Nephron (organoid): ENCODE measurements around the gene GNPDA2.

ENCODE experiments used
- H3K27ac Mint-ChIP-seq, 3 experiments: 2 replicates each; pipeline ENCODE4 v1.8.0; 2020; ENCODE audit warnings: mixed read lengths in 3 of 3, mild to moderate bottlenecking in 2 of 3, moderate library complexity in 1 of 3
- H3K27me3 Mint-ChIP-seq: 2 replicates; pipeline ENCODE4 v1.8.0; 2021; ENCODE audit warnings: low read depth, mild to moderate bottlenecking, moderate library complexity, mixed read lengths
- H3K36me3 Mint-ChIP-seq: 2 replicates; pipeline ENCODE4 v1.8.0; 2020; ENCODE audit warnings: low read depth, mixed read lengths
- H3K4me1 Mint-ChIP-seq: 2 replicates; pipeline ENCODE4 v1.8.0; 2020; ENCODE audit warnings: mixed read lengths
- H3K4me3 Mint-ChIP-seq, 3 experiments: 2 replicates each; pipeline ENCODE4 v1.8.0; 2020; ENCODE audit warnings: mild to moderate bottlenecking in 3 of 3, mixed read lengths in 3 of 3, moderate library complexity in 2 of 3
- H3K9me3 Mint-ChIP-seq: 2 replicates; pipeline ENCODE4 v1.8.0; 2020; ENCODE audit warnings: mixed read lengths
- CTCF ChIP-seq, 3 experiments: fragments of 200-600 bp; sonication (generic); IDR thresholded peaks; one replicate each; pipeline ENCODE4 v1.5.0; 2021; ENCODE audit warnings: antibody characterized with exemption in 3 of 3; ENCODE audit not compliant: unreplicated experiment in 3 of 3

The GNPDA2 gene

GRCh38 chr4:44727471-44727870 lies 1.1 kb upstream of the GNPDA2 start:
- TF ChIP-seq CTCF (IDR thresholded peaks at IDR 0.05; ENCODE audit: unreplicated experiment in 3 of 3), result no peak
- H3K27ac Mint-ChIP-seq, result no peak overlapping the region
- no peaks in the 10 kb centered on the region for H3K9me3 Mint-ChIP-seq
- H3K27me3 Mint-ChIP-seq, result peaks cover 4% of the 10 kb centered on the region
- H3K36me3 Mint-ChIP-seq, result no peaks in the 10 kb centered on the region
- H3K4me1 Mint-ChIP-seq, result peaks cover 27% of the 10 kb centered on the region
- H3K4me3 Mint-ChIP-seq, result peak overlapping the region; percentile 27 to 84 (median 31)

GRCh38 chr4:44725726-44726037 lies 674 bp downstream of the GNPDA2 start:
- peak overlapping the region; percentile 61 to 85 (median 67) for H3K27ac Mint-ChIP-seq
- H3K27me3 Mint-ChIP-seq, result peaks cover 4% of the 10 kb centered on the region
- H3K4me1 Mint-ChIP-seq, result peaks cover 27% of the 10 kb centered on the region
- H3K36me3 Mint-ChIP-seq, result peaks cover 4% of the 10 kb centered on the region
- TF ChIP-seq CTCF (IDR thresholded peaks at IDR 0.05; ENCODE audit: unreplicated experiment in 3 of 3), result no peak
- H3K9me3 Mint-ChIP-seq, result no peaks in the 10 kb centered on the region
- H3K4me3 Mint-ChIP-seq, result peak overlapping the region; percentile 84 to 99 (median 89)

- TF ChIP-seq CTCF (IDR thresholded peaks at IDR 0.05; ENCODE audit: unreplicated experiment in 3 of 3), result no peak
Observed at GRCh38 chr4:44725166-44725565, 1.2 kb downstream of the GNPDA2 start.

GRCh38 chr4:44722001-44722400 lies 4.4 kb downstream of the GNPDA2 start:
- Mint-ChIP-seq H3K4me1 (peaks cover 27% of the 10 kb centered on the region), H3K36me3 (peaks cover 4% of the 10 kb centered on the region), H3K27me3 (no peaks in the 10 kb centered on the region), H3K9me3 (no peaks in the 10 kb centered on the region), H3K27ac (no peak overlapping the region), H3K4me3 (no peak overlapping the region)
- TF ChIP-seq CTCF (IDR thresholded peaks at IDR 0.05; ENCODE audit: unreplicated experiment in 3 of 3), result no peak

More at GRCh38 chr4:44725166-44725565, 1.2 kb downstream of the GNPDA2 start:
- Mint-ChIP-seq H3K4me1 (peaks cover 27% of the 10 kb centered on the region), H3K27me3 (peaks cover under 1% of the 10 kb centered on the region), H3K36me3 (peaks cover 4% of the 10 kb centered on the region), H3K9me3 (no peaks in the 10 kb centered on the region), H3K4me3 (peak overlapping the region; percentile 84 to 99 (median 89)), H3K27ac (peak overlapping the region; percentile 61 to 85 (median 67))

GRCh38 chr4:44720371-44720770 lies 6.0 kb downstream of the GNPDA2 start:
- Mint-ChIP-seq H3K4me1 (peaks cover 17% of the 10 kb centered on the region), H3K9me3 (no peaks in the 10 kb centered on the region), H3K36me3 (peaks cover 4% of the 10 kb centered on the region), H3K27ac (no peak overlapping the region), H3K27me3 (no peaks in the 10 kb centered on the region), H3K4me3 (no peak overlapping the region)
- no peak for TF ChIP-seq CTCF (IDR thresholded peaks at IDR 0.05; ENCODE audit: unreplicated experiment in 3 of 3)

GRCh38 chr4:44716597-44716996 lies 9.8 kb downstream of the GNPDA2 start:
- no peaks in the 10 kb centered on the region for H3K9me3 Mint-ChIP-seq
- peaks cover 12% of the 10 kb centered on the region for H3K36me3 Mint-ChIP-seq
- TF ChIP-seq CTCF (IDR thresholded peaks at IDR 0.05; ENCODE audit: unreplicated experiment in 3 of 3), result no peak
- H3K27ac Mint-ChIP-seq, result no peak overlapping the region
- H3K4me3 Mint-ChIP-seq, result no peak overlapping the region
- no peaks in the 10 kb centered on the region for H3K4me1 Mint-ChIP-seq
- no peaks in the 10 kb centered on the region for H3K27me3 Mint-ChIP-seq
